SIG-M5 treated with dmso at 0.1 percent for 504 hours (cell line): Measurements from ENCODE around the gene IP6K1.
"Not testable (repeated sequence)": the region's sequence is repeated elsewhere in the genome, so short reads cannot be mapped to it uniquely, and the experiment has no call there.

Experiments
- DNase-seq: peaks from one replicate; lab custom pipeline; 2025; ENCODE audit not compliant: unreplicated experiment; lab: John Stamatoyannopoulos, UW

Gene IP6K1

GRCh38 chr3:49769286-49769915 is 16.9 kb downstream of the IP6K1 start:
- DNase-seq = no peak

GRCh38 chr3:49763981-49764380 is 22.4 kb downstream of the IP6K1 start:
- no peak for DNase-seq

- peak; percentile 76 for DNase-seq
These were observed 24.7 kb downstream of the IP6K1 start for GRCh38 chr3:49761661-49762060.

- DNase-seq = no peak
These were observed 27.1 kb downstream of the IP6K1 start for GRCh38 chr3:49759226-49759625.

- no peak for DNase-seq
These were observed 29.1 kb downstream of the IP6K1 start for GRCh38 chr3:49757197-49757596.

- no peak for DNase-seq
These were observed 30.3 kb downstream of the IP6K1 start for GRCh38 chr3:49756036-49756435.

- no peak for DNase-seq
These were observed 31.8 kb downstream of the IP6K1 start for GRCh38 chr3:49754536-49754935.

- no peak for DNase-seq
These were observed 34.8 kb downstream of the IP6K1 start for GRCh38 chr3:49751501-49751900.

GRCh38 chr3:49750056-49750455 is 36.3 kb downstream of the IP6K1 start:
- DNase-seq = no peak

GRCh38 chr3:49748874-49749273 is 37.5 kb downstream of the IP6K1 start:
- DNase-seq = not testable (repeated sequence)

GRCh38 chr3:49747792-49748480 is 38.4 kb downstream of the IP6K1 start:
- no peak for DNase-seq

- DNase-seq = no peak
These were observed 40.4 kb downstream of the IP6K1 start for GRCh38 chr3:49745986-49746385.

GRCh38 chr3:49740427-49740826 is 45.9 kb downstream of the IP6K1 start:
- no peak for DNase-seq

- DNase-seq = no peak
These were observed 48.2 kb downstream of the IP6K1 start for GRCh38 chr3:49738067-49738713.

GRCh38 chr3:49734752-49735151 is 51.6 kb downstream of the IP6K1 start:
- no peak for DNase-seq

GRCh38 chr3:49733551-49733950 is 52.8 kb downstream of the IP6K1 start:
- DNase-seq = peak; percentile 35

- DNase-seq = no peak
These were observed 53.7 kb downstream of the IP6K1 start for GRCh38 chr3:49732597-49732996.

- no peak for DNase-seq
These were observed 56.3 kb downstream of the IP6K1 start for GRCh38 chr3:49729966-49730609.

- DNase-seq = no peak
These were observed 58.4 kb downstream of the IP6K1 start for GRCh38 chr3:49727924-49728361.

- no peak for DNase-seq
These were observed 59.0 kb downstream of the IP6K1 start for GRCh38 chr3:49727154-49727923.
